GM13976 (cell line): ENCODE data around the gene CXCL14.
A peak's percentile ranks its signal among the peaks of the same experiment; 100 is the strongest.

Experiments used
- DNase-seq: peaks from one replicate; pipeline ENCODE4 v3.0.0; 2012; ENCODE audit warnings: low spot score
- CTCF ChIP-seq: IDR thresholded peaks from 2 replicates; pipeline ENCODE4 v1.5.1; 2012; ENCODE audit warnings: borderline replicate concordance, mild to moderate bottlenecking; ENCODE audit not compliant: insufficient read depth; ENCODE audit errors: extremely low read depth, missing control alignments, control extremely low read depth
- in situ Hi-C: fragments of 300-500 bp; cut with MboI; formaldehyde crosslinking; loops from one replicate; pipeline ENCODE4 v1.12.0; 2022; ENCODE audit warnings: low sequenced_read_pairs, mixed read lengths, inconsistent platforms; ENCODE audit not compliant: unreplicated experiment

Gene CXCL14

GRCh38 chr5:135571902-135572301 lies 6.9 kb downstream of the CXCL14 start:
- TF ChIP-seq CTCF = no peak
- no peak for DNase-seq
- in situ Hi-C loops = no loop called here

DNA sequence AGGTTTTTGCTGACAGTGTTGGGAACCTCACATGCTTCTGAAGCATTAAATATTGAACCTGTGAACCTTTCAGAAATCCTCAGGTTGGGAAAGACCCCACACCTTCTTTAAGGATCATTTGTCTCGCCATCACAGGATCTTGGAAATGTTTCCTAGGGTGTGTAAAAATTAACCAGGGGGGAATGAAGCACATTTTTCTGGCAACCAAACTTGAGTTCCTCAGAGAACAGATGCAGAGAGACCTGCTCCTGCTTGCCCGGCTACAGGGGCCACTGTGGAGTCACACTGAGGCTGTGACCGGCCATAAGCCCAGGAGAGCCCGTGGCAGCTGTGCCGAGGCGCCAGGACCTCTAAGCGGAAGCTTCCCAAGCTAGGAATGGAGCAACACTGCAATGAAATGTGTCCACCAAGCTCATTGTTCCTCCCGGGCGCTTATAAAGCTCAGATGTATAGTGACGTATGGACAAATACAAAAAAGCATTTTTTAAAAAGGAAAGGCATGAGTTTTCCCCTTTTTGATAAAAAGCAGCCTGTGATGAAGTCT lies 7.7 kb downstream of the CXCL14 start:
- in situ Hi-C loops = no loop called here

DNA sequence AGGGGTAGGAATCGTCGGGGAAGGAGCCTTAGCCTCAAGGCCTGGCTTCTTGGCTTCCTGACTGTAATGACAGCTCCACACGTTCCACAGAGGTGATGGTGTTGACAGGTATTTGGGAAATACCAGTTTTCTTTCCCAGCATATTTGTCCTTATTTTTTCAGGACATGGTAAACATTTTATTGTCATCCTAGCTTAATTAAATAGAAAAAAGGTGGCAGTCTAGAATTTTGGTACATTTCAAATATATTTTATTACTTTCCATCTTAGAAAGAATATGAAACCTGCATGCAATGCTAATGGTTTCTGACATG lies 8.4 kb downstream of the CXCL14 start:
- in situ Hi-C loops = no loop called here
- no peak for TF ChIP-seq CTCF

More for the DNA sequence above, 7.7 kb downstream of the CXCL14 start:
- TF ChIP-seq CTCF = no peak
- no peak for DNase-seq

DNA sequence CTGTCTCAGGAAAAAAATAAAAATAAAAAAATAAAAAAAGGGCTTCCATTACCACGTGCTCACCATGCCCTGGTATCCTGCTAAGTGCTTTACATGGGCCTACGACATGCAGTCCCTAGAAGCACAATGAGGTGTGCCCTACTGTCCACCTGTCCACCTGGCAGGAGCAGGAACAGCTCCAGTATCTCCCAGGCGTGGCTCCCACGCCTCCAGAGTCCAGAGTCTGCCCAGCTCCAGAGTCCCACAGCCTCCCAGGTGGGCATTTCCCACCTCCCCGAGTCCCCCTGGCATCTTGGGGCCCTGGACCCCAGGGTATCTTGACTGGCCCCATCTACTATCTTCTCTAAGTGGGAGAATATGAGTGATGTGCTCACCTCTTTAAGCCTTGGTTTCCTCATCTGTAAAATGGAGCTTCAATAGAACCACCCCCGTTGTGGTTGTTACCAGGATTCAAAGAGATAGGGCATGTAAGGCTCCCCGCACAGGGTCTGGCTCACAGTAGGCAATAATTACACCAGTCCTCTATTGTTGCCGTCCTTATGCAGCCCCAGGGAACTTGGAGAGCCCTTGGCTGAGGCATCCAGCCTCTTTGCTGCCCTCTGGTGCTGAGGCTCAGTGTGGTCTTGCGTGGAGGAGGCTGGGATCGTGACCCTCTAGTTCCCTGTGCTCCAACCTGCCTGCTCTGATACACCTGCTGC lies 8.9 kb downstream of the CXCL14 start:
- in situ Hi-C loops = loop anchor here (10.0 kb wide), 1 partner anchor 265 kb away; the partner anchor contains the start of gene SLC25A48
- DNase-seq = no peak
- TF ChIP-seq CTCF = peak; percentile 15

More for the DNA sequence above, 8.4 kb downstream of the CXCL14 start:
- no peak for DNase-seq

DNA sequence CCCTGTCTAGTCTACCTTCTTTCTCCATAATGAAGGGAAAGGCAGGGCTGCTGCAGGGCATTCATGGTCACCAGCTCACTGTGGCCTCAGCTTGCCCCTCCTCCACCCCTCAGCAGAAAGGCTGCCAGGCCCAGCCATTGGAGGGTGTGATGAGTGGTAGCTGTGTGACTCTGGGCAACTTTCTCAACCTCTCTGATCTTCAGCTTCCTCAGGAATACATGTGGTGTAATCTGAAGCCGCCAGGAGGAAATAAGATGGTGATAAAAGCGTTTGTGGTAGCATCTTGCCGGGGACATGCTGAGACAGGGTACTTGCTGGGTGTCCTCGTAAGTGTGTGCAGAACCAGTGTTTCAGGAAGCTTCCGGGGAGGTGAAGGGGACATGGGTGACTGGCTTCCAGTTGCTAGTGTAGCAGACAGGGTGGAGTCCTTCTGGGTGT lies 9.8 kb downstream of the CXCL14 start:
- DNase-seq = no peak
- no peak for TF ChIP-seq CTCF
- in situ Hi-C loops = loop anchor here (10.0 kb wide), 1 partner anchor 266 kb away; the partner anchor contains the start of gene SLC25A48

DNA sequence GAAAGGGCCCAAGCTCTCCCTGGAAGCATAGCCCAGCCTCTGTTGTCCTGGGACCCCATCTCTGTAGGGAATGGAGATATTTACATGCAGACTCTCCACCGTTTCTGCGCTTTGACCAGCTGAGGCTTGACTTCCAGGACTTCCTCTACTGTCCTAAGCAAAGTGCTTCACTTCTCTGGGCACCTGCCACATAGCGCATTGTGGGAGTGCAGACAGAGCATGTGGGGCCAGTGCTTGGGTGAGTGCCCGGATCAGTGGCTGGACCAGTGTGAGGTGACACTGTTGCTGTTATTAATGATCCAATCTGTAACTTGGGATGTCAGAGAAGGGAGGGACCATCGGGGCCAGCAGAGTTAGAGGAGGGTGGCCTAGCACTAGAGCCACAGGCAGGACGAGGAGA lies 10.5 kb downstream of the CXCL14 start:
- no peak for TF ChIP-seq CTCF
- DNase-seq = no peak
- in situ Hi-C loops = loop anchor here (10.0 kb wide), 1 partner anchor 267 kb away; the partner anchor contains the start of gene SLC25A48
